Vagina (tissue), 2 donors: ENCODE data around the gene NAV2. TPM values are rescaled to one million over a fixed set of nuclear protein-coding genes. Genes with fewer than 3 reads are reported as not detected.

Experiments
- DNase-seq, 2 donors: peaks; one replicate each; pipeline ENCODE4 v3.0.0-alpha.2; 2017; ENCODE audit errors: extremely low spot score in 2 of 2
- H3K27ac ChIP-seq: fragments of 200-600 bp; sonication (generic); one replicate; pipeline ENCODE4 v1.5.1; 2019
- H3K27me3 ChIP-seq: fragments of 200-600 bp; sonication (generic); one replicate; pipeline ENCODE4 v1.5.1; 2019
- H3K36me3 ChIP-seq, 2 donors: fragments of 200-600 bp; sonication (generic); one replicate each; pipeline ENCODE4 v1.5.1; 2017 to 2019
- H3K4me1 ChIP-seq: fragments of 200-600 bp; sonication (generic); one replicate; pipeline ENCODE4 v1.5.1; 2019
- H3K4me3 ChIP-seq, 2 donors: fragments of 200-600 bp; sonication (generic); 1 replicate in 1 of 2; 2 replicates in 1 of 2; pipeline ENCODE4 v1.5.1; 2016 to 2019
- H3K9me3 ChIP-seq: fragments of 200-600 bp; sonication (generic); one replicate; pipeline ENCODE4 v1.5.1; 2019
- POLR2A ChIP-seq, 2 donors: fragments of 450-650 bp; IDR thresholded peaks; one replicate each; pipeline ENCODE4 v1.6.1; 2017; ENCODE audit warnings: antibody characterized with exemption in 2 of 2, mild to moderate bottlenecking in 2 of 2, moderate library complexity in 2 of 2
- POLR2AphosphoS5 ChIP-seq, 2 donors: sonication (generic); formaldehyde crosslinking; IDR thresholded peaks; one replicate each; pipeline ENCODE4 v1.9.0; 2017; ENCODE audit warnings: antibody characterized with exemption in 2 of 2, mild to moderate bottlenecking in 2 of 2, low read depth in 1 of 2; ENCODE audit not compliant: insufficient read depth in 1 of 2
- intact Hi-C: fragments of 100-400 bp; cut with DNase I; formaldehyde crosslinking; loops from one replicate; pipeline ENCODE4 v1.15.1; 2023
- total RNA-seq: library from RNA; depleted of rRNA; stranded (reverse); fragments of >200 nt; gene quantifications from one replicate; pipeline ENCODE4 v1.2.3, GENCODE V29; 2016
- TF ChIP-seq, protein P1 (sequence below), 3 experiments: fragments of 450-650 bp in 2 of 3; fragments of 200-600 bp in 1 of 3; sonication (generic) in 1 of 3; IDR thresholded peaks; one replicate each; pipeline ENCODE4 v1.5.1; 2017 to 2019; ENCODE audit warnings: antibody characterized with exemption in 3 of 3, mild to moderate bottlenecking in 2 of 3, moderate library complexity in 2 of 3

Gene NAV2
- total RNA-seq, 1 donor from 2014 or later: 25.3 TPM

DNA sequence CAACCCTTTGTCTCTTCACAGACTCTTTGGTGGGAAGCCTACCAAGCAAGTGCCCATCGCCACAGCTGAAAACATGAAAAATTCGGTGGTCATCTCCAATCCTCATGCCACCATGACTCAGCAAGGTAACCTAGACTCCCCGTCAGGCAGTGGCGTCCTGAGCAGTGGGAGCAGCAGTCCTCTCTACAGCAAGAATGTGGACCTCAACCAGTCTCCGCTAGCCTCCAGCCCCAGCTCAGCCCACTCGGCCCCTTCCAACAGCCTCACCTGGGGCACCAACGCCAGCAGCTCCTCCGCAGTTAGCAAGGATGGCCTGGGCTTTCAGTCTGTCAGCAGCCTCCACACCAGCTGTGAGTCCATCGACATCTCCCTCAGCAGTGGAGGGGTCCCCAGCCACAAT, 336.1 kb downstream of the NAV2 start:
- no peaks in the 10 kb centered on the region for H3K9me3 ChIP-seq
- intact Hi-C loops: no loop called here
- TF ChIP-seq POLR2AphosphoS5 (IDR thresholded peaks at IDR 0.05; ENCODE audit: insufficient read depth in 1 of 2, low read depth in 1 of 2) (no peak), POLR2A (IDR thresholded peaks at IDR 0.05) (no peak)
- TF ChIP-seq, protein P1, sequence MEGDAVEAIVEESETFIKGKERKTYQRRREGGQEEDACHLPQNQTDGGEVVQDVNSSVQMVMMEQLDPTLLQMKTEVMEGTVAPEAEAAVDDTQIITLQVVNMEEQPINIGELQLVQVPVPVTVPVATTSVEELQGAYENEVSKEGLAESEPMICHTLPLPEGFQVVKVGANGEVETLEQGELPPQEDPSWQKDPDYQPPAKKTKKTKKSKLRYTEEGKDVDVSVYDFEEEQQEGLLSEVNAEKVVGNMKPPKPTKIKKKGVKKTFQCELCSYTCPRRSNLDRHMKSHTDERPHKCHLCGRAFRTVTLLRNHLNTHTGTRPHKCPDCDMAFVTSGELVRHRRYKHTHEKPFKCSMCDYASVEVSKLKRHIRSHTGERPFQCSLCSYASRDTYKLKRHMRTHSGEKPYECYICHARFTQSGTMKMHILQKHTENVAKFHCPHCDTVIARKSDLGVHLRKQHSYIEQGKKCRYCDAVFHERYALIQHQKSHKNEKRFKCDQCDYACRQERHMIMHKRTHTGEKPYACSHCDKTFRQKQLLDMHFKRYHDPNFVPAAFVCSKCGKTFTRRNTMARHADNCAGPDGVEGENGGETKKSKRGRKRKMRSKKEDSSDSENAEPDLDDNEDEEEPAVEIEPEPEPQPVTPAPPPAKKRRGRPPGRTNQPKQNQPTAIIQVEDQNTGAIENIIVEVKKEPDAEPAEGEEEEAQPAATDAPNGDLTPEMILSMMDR (IDR thresholded peaks at IDR 0.05): no peak
- H3K4me1 ChIP-seq: peaks cover 23% of the 10 kb centered on the region
- H3K27ac ChIP-seq: no peak overlapping the region
- H3K27me3 ChIP-seq: no peaks in the 10 kb centered on the region
- no peak overlapping the region for H3K4me3 ChIP-seq
- no peak for DNase-seq
- peaks cover 0 to 12% of the 10 kb centered on the region in 2 donors for H3K36me3 ChIP-seq

DNA sequence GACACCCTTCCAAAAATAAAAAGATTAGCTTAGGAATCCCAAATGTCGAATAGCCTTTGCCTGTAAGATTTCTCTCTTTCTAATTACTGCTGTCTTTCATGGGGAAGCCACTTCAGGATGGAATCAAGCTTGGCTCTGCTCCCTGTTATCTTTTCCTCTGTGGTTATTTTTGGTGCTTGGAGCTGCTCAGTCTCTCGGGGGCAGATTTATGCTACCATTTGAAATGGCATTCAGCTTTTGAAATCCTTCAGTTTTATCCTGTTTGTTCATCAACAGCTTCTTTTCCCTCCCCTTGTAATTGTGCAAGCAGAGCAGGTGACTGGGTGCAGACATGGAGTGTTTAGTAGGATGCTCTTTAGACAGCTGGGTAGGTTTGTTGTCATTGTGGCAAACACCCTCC, 336.6 kb downstream of the NAV2 start:
- H3K9me3 ChIP-seq: no peaks in the 10 kb centered on the region
- H3K4me1 ChIP-seq: peaks cover 23% of the 10 kb centered on the region
- H3K4me3 ChIP-seq: no peak overlapping the region
- H3K27ac ChIP-seq: no peak overlapping the region
- H3K27me3 ChIP-seq: no peaks in the 10 kb centered on the region
- intact Hi-C loops: no loop called here
- TF ChIP-seq POLR2A (IDR thresholded peaks at IDR 0.05): no peak
- no peak for TF ChIP-seq POLR2AphosphoS5 (IDR thresholded peaks at IDR 0.05; ENCODE audit: insufficient read depth in 1 of 2, low read depth in 1 of 2)
- H3K36me3 ChIP-seq: peaks cover 0 to 12% of the 10 kb centered on the region in 2 donors
- peak in 1 of 2 donors; percentile 11 for DNase-seq

DNA sequence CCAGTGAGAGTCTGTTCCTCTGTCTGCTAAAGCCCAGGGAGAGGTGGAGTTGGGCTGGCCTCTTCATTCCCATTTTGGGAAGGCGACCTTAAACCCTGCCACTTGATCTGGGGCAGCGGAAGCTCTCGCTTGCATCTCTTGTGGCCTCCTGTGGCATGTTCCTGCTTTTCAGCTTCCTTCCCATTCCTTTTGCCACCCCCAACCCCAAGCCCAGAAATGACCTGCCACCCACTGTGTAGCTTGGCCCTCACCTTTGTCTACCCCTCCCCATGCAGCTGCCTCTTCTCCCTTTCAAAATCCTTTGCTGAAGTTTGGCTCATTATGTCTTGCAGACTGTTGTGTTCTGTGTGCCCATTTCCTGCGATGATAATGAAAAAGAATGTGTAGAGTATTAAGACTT, 337.4 kb downstream of the NAV2 start:
- Histone ChIP-seq H3K4me3 (no peak overlapping the region), H3K9me3 (no peaks in the 10 kb centered on the region), H3K27me3 (no peaks in the 10 kb centered on the region), H3K27ac (no peak overlapping the region), H3K4me1 (peaks cover 23% of the 10 kb centered on the region), H3K36me3 (peaks cover 0 to 12% of the 10 kb centered on the region in 2 donors)
- DNase-seq: no peak
- TF ChIP-seq, protein P1 (IDR thresholded peaks at IDR 0.05): no peak
- no peak for TF ChIP-seq POLR2AphosphoS5 (IDR thresholded peaks at IDR 0.05; ENCODE audit: insufficient read depth in 1 of 2, low read depth in 1 of 2)
- TF ChIP-seq POLR2A (IDR thresholded peaks at IDR 0.05): no peak
- intact Hi-C loops: no loop called here

DNA sequence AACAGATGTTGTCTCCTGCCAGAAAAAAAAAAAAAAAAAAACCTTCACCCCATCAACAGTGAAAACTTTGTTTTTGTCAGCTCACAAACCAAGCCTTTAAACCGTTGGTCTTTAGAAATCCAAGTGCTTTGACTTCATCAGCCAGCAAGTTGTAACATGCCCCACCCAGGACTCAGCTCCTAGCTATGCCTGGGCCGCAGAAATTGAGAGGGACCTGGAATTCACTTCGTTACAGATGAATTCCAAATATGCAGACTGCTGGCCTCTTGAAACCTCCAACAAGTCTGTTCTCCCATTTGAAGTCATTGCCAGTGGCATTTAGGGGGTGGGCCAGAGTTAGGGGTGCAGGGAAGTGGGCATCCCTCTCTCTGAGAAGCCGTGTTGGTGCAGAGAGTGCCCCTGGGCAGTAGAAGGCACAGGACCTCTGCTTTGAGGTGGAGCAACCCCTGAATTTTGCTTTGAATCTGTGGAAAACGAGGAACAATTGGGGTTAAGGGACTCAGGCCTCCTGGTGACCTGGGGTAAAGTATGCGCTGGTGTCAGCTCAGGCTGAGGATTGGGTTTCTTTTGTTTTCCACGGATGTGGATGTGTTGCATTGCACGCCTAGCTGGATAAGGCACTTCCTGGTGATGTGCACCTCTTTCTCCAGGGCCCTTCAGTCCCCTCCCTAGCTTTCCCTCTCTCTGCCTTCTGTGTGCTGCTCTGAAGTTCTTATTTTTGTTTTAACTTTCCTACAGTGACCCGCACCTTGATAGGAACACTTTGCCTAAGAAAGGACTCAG, 338.1 kb downstream of the NAV2 start:
- no peak for TF ChIP-seq POLR2AphosphoS5 (IDR thresholded peaks at IDR 0.05; ENCODE audit: insufficient read depth in 1 of 2, low read depth in 1 of 2)
- TF ChIP-seq, protein P1 (IDR thresholded peaks at IDR 0.05): no peak
- no peak for TF ChIP-seq POLR2A (IDR thresholded peaks at IDR 0.05)
- Histone ChIP-seq H3K4me1 (peaks cover 23% of the 10 kb centered on the region), H3K27me3 (no peaks in the 10 kb centered on the region), H3K9me3 (no peaks in the 10 kb centered on the region), H3K36me3 (peaks cover 0 to 12% of the 10 kb centered on the region in 2 donors), H3K27ac (no peak overlapping the region), H3K4me3 (no peak overlapping the region)
- no peak for DNase-seq
- intact Hi-C loops: no loop called here

DNA sequence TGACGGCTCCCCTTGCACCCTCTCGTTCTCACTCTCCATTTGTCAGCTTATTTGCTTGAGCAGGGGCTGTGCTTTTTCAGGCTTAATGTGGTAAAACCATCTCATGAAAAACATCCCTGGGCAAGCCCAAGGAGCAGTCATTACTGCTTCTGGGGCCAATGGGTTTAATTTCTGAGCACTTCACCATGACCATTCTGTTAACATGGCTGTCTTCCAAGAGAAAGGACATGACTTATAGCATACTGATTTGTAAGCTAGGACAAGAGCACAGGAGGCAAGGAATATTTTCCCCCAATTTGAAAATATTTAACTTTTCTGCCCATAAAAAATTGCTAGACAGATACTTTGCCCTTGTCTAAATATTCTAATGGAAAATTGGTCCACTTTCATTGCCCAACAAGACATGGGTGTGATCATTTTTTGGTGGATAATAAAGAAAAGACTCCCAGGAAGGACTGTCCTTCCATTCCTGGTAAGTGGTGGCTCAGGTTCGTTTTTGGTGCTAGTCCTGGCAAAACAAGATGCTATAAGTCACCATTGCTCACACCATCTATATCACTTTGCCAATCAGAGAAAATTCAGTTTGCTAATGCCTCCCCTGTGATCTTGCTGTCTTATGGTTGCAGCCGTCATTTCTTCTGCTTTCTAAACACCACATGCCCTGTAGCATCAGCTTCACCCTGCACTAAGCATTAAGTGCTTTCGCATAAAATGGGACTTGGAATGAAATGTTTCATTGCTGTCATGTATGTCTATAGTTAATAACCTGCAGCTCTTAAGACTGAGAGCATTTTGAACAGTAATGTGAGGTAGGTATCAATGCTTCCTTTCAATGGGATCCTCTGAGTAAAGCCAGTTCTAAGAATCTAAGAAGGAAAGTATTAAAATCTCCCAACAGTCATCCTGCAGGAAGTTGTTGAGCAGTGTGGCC, 339.1 kb downstream of the NAV2 start:
- Histone ChIP-seq H3K27ac (no peak overlapping the region), H3K4me3 (no peak overlapping the region), H3K36me3 (peaks cover 0 to 12% of the 10 kb centered on the region in 2 donors)

More for the DNA sequence above, 339.1 kb downstream of the NAV2 start:
- intact Hi-C loops: no loop called here
- Histone ChIP-seq H3K27me3 (no peaks in the 10 kb centered on the region), H3K4me1 (peaks cover 29% of the 10 kb centered on the region), H3K9me3 (no peaks in the 10 kb centered on the region)
- TF ChIP-seq POLR2A (IDR thresholded peaks at IDR 0.05): no peak
- TF ChIP-seq, protein P1 (IDR thresholded peaks at IDR 0.05): no peak
- no peak for TF ChIP-seq POLR2AphosphoS5 (IDR thresholded peaks at IDR 0.05; ENCODE audit: insufficient read depth in 1 of 2, low read depth in 1 of 2)
- DNase-seq: no peak
